K562 treated with DMSO at 1 percent for 4 hours (cell line): ENCODE measurements around the gene CD300H. TPM values are rescaled to one million over a fixed set of nuclear protein-coding genes. Genes with fewer than 3 reads are reported as not detected.

ENCODE experiments used
- total RNA-seq: library from RNA; unstranded; fragments of 300-600 nt; gene quantifications from 2 replicates; pipeline ENCODE4 v1.2.3, GENCODE V29; 2022; ENCODE audit not compliant: insufficient read depth

The CD300H gene
- not detected in 2 replicates for total RNA-seq

GRCh38 chr17:74567397-74567796 lies at the start of gene CD300H:
CD300H (minus strand) TSS chr17:74567509.

GRCh38 chr17:74592087-74592990 lies 25.0 kb upstream of the CD300H start, which contains the start of gene CD300LD:
CD300LD (minus strand) TSS chr17:74592283; CDS start chr17:74592202, 81 bp downstream.

GRCh38 chr17:74545843-74546230 lies 21.5 kb downstream of the CD300H start, which contains the start of gene CD300C:
CD300C (minus strand) TSS chr17:74546115; CDS start chr17:74545782, 333 bp downstream.

DNA sequence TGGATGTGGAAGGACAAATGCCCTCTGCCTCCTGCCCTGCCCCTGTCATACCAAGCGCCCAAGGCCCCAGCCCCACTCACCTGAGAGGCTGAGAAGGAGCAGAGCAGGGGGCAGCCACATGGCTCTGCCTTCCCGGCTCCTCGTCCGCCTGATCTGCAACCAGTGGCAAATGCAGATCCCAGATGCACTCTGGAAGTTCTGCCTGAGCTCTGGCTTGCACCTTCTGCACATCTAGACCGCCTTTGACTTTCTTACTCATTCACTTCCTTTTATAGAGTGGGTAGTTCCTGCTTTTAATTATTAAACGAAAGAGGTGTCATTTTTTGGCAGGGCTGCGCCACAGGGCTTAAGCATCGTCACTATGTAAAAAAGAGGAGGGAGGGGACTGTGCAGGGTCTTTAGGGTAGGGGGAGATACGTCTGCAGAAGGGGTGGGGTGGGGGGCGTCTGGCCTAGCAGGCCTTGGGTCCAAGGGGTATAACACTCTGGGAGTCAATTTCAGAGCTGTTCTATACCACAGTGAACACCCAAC lies 36.0 kb downstream of the CD300H start, which contains the start of gene CD300LB:
TSS of gene CD300LB (minus strand) at position 245 of the 531 bp plus-strand sequence. CDS start at position 120, 125 bp downstream.

Other genes with a start within 250 kb of the CD300H start
- gene KIF19, start 241.3 kb downstream of the CD300H start, total RNA-seq, result not detected in 2 replicates
- not detected in 2 replicates for gene BTBD17, start 205.6 kb downstream of the CD300H start, total RNA-seq
- gene GPR142, start 200.0 kb downstream of the CD300H start, total RNA-seq, result not detected in 2 replicates
- 6.6 and 15.4 TPM in 2 replicates for gene GPRC5C, start 135.4 kb downstream of the CD300H start, total RNA-seq
- gene CD300A, start 100.9 kb downstream of the CD300H start, total RNA-seq, result 1.5 and 3.1 TPM in 2 replicates
- not detected in 2 replicates for gene CD300LB, start 36.0 kb downstream of the CD300H start, total RNA-seq
- not detected in 2 replicates for gene CD300C, start 21.4 kb downstream of the CD300H start, total RNA-seq
- not detected in 2 replicates for gene CD300LD, start 24.8 kb upstream of the CD300H start, total RNA-seq
- gene CD300E, start 56.2 kb upstream of the CD300H start, total RNA-seq, result not detected in 2 replicates
- gene CD300LF, start 145.4 kb upstream of the CD300H start, total RNA-seq, result not detected in 2 replicates
- not detected in 2 replicates for gene RAB37, start 169.7 kb upstream of the CD300H start, total RNA-seq
- 72.2 and 83.0 TPM in 2 replicates for gene NHERF1, start 181.1 kb upstream of the CD300H start, total RNA-seq
- 22.0 and 26.5 TPM in 2 replicates for gene NAT9, start 208.8 kb upstream of the CD300H start, total RNA-seq